Measurements from ENCODE around the gene TULP4. TPM values are rescaled to one million over a fixed set of nuclear protein-coding genes. Genes with fewer than 3 reads are reported as not detected.

Gene TULP4
- 10 to 100 TPM; 25.5 to 27.0 TPM for total RNA-seq

DNA sequence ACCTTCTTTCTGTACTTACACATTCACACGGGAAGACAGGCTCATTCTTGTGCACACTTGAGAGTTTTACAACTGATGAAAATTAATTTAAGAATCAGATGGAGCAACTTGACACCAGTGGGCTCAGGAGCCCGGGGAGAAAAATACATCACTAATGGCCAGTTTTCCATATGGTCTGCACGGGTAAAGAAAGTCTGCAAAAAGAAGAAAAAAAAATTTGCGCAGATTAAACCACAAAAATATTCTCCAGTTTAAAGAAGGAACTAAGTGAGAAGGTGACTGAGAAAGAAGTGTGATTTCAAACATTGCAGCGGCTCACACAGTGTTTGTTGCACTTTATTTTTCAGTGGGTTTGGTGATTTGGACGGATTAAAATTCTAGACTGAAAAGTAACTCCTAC is at the start of gene TULP4:
TULP4 (plus strand) TSS at position 301 of the 400 bp plus-strand sequence. CDS start 1,552 bp downstream, outside the sequence.
- POLR2A ChIA-PET, result no interaction called here
- CTCF ChIA-PET, result no interaction called here

DNA sequence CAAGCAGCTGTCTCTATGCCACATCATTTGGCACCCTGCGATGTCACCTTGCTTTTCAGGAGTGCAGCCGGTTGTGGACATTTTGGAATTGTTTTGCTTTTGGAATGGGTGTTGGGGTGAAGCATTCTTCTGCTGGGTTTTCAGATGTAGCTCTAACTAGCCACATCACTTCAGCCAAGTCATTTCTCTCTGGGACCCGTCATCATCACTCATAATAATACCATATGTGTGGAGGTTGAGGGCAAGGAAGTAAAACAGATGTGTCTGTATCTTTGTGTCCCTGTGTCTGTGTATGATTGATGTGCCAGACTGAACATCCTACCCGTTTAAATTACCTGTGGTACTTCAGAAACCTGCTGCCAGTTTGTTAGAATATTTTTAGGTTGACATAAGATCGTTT is 49.5 kb upstream of the TULP4 start:
- POLR2A ChIA-PET, result no interaction called here
- CTCF ChIA-PET, result no interaction called here

GRCh38 chr6:158264180-158264579 is 48.1 kb upstream of the TULP4 start:
- ChIA-PET POLR2A (no interaction called here), CTCF (no interaction called here)

GRCh38 chr6:158266131-158266530 is 46.1 kb upstream of the TULP4 start:
- POLR2A ChIA-PET, result no interaction called here
- CTCF ChIA-PET, result no interaction called here

GRCh38 chr6:158268361-158269147 is 43.7 kb upstream of the TULP4 start:
- ChIA-PET POLR2A (no interaction called here), CTCF (interaction anchor here (0.7 kb wide), 1 partner anchor 384 kb away, joined by 3 read pairs; no protein-coding TSS in a partner anchor)

DNA sequence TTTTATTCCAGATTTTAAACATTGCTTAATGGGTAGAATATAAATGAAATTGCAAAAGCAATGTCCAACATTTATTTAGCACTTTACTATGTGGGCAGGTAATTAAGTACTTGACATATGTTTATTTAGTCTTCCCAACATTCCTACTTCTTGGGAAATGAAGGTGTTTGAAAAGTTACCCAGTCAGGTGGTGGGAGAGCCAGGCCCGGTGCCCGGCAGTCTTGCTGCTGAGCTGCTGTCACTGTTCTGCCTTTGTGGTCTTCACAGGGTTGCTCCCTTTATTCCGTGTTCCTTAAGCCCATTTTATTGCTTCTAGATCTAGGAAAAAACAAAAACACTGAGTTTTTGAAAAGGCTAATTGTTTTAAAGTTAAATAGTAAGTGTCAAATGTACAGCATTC is 42.6 kb upstream of the TULP4 start:
- POLR2A ChIA-PET, result no interaction called here
- CTCF ChIA-PET, result no interaction called here

DNA sequence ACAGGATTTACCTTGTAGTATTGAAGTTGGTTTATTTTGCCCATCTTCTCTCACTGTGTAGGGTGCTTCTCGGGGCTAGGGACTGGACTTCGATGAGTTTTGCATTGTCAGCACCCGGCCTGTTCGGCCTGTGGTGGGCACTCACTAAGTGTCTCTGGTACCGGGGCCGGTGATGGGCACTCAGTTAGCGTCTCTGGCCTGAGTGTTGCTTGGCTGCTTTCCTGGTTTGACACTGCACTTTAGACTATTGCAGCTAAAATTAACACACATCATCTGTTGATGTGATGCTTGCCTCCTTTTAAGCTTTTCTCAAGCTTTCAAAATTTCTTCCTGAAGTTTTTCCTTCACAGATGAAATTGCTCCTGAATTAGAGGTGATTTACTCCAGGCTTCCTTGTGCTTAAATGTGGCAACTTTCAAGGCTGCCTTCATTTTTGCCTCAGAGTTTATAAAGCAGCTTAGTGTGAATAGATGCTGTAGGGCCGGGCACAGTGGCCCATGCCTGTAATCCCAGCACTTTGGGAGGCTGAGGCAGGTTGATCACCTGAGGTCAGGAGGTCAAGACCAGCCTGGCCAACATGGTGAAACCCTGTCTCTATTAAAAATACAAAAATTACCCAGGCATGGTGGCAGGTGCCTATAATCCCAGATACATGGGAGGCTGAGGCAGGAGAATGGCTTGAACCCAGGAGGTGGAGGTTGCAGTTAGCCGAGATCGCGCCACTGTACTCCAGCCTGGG is 41.7 kb upstream of the TULP4 start:
- CTCF ChIA-PET, result interaction anchor here (0.8 to 1.1 kb wide), 2 partner anchors 11 to 40 kb away, joined by 3 read pairs; no protein-coding TSS in a partner anchor
- POLR2A ChIA-PET, result interaction anchor here (0.7 kb wide), 1 partner anchor 442 kb away, joined by 5 read pairs; no protein-coding TSS in a partner anchor

DNA sequence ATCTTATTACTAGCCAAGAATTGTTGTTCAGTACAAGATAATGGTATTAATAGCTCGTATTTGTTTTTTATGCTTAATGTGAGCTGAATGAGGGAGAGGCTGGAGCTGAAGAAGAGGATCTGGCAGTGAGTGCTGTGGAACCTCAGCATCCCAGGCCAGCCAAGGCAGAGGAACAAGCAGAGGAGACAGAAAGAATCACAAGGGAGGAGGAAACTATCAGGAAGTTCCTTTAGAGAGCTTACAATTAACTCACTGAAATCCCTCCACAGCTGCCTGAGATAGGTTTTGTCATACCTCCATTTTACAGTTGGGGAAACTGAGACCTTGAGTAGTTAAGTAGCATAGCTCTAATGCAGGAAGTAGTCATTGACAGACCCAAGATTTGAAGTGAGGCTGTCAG is 39.9 kb upstream of the TULP4 start:
- CTCF ChIA-PET, result interaction anchor here (1.5 kb wide), 1 partner anchor 52 kb away, joined by 3 read pairs; no protein-coding TSS in a partner anchor
- POLR2A ChIA-PET, result no interaction called here

DNA sequence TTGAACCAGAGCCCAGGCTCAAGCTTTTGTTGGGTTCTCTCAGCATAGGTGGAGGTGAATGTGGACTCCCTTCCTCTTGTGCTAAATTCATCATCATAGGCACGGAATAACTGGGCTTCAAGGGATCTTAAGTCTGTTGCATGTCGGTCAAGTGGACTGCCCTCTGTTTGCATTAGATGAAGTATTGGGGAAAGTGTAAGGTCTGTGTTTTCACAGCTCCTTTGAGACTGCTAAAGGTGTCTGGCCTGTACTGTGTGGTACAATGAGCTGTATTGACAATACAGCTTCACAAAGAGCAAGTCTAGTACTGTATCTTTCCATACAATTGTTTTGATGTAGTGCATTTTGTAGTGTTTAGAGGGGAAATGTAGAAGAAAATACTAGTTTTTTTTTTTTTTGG is 34.3 kb upstream of the TULP4 start:
- CTCF ChIA-PET, result no interaction called here
- POLR2A ChIA-PET, result no interaction called here

- POLR2A ChIA-PET, result no interaction called here
These were observed 32.6 kb upstream of the TULP4 start for GRCh38 chr6:158279615-158280014.

GRCh38 chr6:158283304-158283980 is 28.8 kb upstream of the TULP4 start:
- ChIA-PET POLR2A (interaction anchor here (0.6 kb wide), 1 partner anchor 415 kb away, joined by 6 read pairs; no protein-coding TSS in a partner anchor), CTCF (no interaction called here)

More at GRCh38 chr6:158279615-158280014, 32.6 kb upstream of the TULP4 start:
- CTCF ChIA-PET, result no interaction called here

GRCh38 chr6:158284007-158284875 is 28.0 kb upstream of the TULP4 start:
- ChIA-PET CTCF (interaction anchor here (0.8 to 1.1 kb wide), 2 partner anchors 11 to 63 kb away, joined by 3 read pairs; no protein-coding TSS in a partner anchor), POLR2A (no interaction called here)

- CTCF ChIA-PET, result interaction anchor here (0.8 to 1.1 kb wide), 2 partner anchors 10 to 64 kb away, joined by 3 read pairs; no protein-coding TSS in a partner anchor
These were observed 27.2 kb upstream of the TULP4 start for GRCh38 chr6:158284876-158285655.

GRCh38 chr6:158285656-158286021 is 26.6 kb upstream of the TULP4 start:
- ChIA-PET POLR2A (no interaction called here), CTCF (interaction anchor here (1.1 kb wide), 1 partner anchor 65 kb away, joined by 3 read pairs; no protein-coding TSS in a partner anchor)

More at GRCh38 chr6:158284876-158285655, 27.2 kb upstream of the TULP4 start:
- POLR2A ChIA-PET, result no interaction called here

- POLR2A ChIA-PET, result no interaction called here
- CTCF ChIA-PET, result no interaction called here
These were observed 25.9 kb upstream of the TULP4 start for GRCh38 chr6:158286413-158286812.

DNA sequence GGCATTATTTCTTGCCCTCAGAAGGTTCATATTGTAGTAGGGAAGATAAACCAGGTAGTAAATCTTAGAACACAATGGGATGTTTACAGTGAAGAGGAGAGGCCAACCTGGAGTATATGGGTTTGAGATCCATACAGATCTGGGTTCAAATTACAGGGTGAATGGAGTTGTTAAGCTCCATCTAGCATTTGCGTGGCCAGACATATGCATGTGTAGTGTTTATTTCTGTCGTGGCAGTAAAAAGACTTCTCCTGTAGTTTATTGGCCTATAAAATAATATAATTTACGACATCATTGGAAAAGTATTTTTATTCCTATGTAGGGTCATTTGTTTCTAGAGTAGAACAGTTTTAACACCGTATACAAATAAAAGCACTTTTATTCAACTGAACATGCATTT is 25.2 kb upstream of the TULP4 start:
- POLR2A ChIA-PET, result no interaction called here

GRCh38 chr6:158290040-158290439 is 22.2 kb upstream of the TULP4 start:
- POLR2A ChIA-PET, result no interaction called here
- CTCF ChIA-PET, result no interaction called here

More for the DNA sequence above, 25.2 kb upstream of the TULP4 start:
- CTCF ChIA-PET, result no interaction called here

DNA sequence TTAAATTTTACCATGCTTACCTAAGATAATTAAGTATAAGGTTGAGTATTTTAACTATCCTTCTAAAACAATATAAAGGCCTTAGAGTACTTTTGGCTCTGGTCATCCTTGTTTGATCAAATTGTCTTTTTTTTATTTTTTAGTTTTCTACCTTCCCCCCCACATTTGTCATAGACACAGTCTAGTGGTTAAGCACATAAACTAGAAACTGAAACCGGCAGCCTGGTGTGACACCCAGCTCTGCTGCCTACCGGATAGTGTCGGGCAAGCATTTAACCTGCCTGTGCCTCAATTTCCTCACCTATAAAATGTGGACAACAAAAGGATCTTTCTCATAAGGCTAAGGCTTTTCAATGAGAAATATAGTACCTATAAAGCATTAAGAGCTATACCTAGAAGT is 21.6 kb upstream of the TULP4 start:
- CTCF ChIA-PET, result no interaction called here
- POLR2A ChIA-PET, result no interaction called here

DNA sequence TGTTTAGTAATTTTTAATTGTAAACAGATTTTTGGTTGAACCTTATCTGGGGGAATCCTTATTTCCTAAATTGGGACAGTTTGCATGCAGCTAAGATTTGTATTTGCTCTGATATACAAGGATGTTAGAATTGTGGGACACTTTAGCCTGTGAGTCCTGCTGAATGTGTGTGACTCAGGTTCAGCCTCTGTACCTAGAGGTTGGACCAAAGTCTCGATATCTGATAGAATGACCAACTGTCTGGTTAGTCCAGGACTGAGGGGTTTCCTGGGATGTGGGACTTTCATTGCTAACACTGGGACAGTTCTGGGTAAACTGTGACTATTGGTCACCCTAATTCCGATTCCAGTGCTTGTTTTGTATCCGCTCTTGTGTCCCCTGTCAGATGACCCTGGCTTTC is 20.2 kb upstream of the TULP4 start:
- ChIA-PET CTCF (no interaction called here), POLR2A (no interaction called here)
